Prostate gland (tissue), 2 donors: ENCODE measurements around the gene PTPRE.

Experiments
- POLR2A ChIP-seq: fragments of 450-650 bp; IDR thresholded peaks from one replicate; pipeline ENCODE4 v1.6.1; 2016; ENCODE audit warnings: antibody characterized with exemption, mild to moderate bottlenecking
- TF ChIP-seq, protein P1 (sequence below), 4 experiments: fragments of 200-600 bp in 2 of 4; fragments of 450-650 bp in 2 of 4; sonication (generic) in 2 of 4; IDR thresholded peaks; 1 replicate in 3 of 4; 2 replicates in 1 of 4; pipeline ENCODE4 v1.5.1; 2016 to 2019; ENCODE audit warnings: antibody characterized with exemption in 4 of 4, mild to moderate bottlenecking in 2 of 4, moderate library complexity in 2 of 4

DNA sequence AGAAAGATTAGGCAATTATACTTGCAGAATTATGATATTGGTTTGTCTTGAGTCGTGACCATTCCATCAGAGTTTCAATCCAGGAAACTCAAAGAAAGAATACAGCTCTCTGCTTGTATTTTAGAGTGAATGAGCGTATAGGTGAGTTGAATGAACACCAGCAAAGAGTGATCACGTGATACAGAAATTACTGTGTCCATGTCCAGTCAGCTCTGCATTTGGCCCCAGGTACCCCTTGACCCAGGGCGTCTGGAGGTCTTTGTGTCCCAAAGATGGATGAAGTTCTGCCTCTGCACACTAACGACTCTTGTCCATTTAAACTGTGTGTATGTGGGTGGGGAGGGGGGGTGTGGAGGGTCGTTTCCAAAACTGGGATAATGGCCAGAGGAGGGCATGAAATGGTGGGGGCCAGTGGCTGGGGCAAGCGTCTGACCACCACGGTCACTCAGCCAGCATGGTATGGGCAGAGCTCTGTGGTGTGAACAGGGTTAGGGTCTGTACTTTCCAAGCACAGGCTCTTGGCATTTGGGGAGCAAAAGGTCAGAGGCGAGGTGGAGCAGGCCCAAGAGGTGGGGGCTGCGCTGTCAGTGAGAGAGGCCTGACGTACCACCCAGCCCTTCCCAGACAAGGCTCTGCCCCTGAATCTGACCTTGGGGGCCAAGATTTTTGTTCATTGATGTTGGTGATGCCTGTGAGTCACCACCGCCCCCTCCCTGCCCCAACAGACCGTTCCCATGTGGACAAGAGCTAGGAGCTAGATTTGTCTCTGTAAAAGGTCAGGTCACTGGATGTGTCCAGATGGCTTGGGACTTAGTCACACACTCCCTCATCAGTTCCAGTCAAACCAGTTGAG, 1.4 kb downstream of the PTPRE start:
- TF ChIP-seq POLR2A: no peak
- TF ChIP-seq, protein P1, sequence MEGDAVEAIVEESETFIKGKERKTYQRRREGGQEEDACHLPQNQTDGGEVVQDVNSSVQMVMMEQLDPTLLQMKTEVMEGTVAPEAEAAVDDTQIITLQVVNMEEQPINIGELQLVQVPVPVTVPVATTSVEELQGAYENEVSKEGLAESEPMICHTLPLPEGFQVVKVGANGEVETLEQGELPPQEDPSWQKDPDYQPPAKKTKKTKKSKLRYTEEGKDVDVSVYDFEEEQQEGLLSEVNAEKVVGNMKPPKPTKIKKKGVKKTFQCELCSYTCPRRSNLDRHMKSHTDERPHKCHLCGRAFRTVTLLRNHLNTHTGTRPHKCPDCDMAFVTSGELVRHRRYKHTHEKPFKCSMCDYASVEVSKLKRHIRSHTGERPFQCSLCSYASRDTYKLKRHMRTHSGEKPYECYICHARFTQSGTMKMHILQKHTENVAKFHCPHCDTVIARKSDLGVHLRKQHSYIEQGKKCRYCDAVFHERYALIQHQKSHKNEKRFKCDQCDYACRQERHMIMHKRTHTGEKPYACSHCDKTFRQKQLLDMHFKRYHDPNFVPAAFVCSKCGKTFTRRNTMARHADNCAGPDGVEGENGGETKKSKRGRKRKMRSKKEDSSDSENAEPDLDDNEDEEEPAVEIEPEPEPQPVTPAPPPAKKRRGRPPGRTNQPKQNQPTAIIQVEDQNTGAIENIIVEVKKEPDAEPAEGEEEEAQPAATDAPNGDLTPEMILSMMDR (IDR thresholded peaks at IDR 0.05): no peak
